ENCODE results near the gene OR6A2. TPM values are rescaled to one million over a fixed set of nuclear protein-coding genes. Genes with fewer than 3 reads are reported as not detected.
A peak's percentile ranks its signal among the peaks of the same experiment; 100 is the strongest.

The OR6A2 gene
- total and polyA plus RNA-seq, 2 donors (not counting 3 experiments of a cell fraction or from before 2014, with no cell fraction given): 0.06 to 0.27 TPM

DNA sequence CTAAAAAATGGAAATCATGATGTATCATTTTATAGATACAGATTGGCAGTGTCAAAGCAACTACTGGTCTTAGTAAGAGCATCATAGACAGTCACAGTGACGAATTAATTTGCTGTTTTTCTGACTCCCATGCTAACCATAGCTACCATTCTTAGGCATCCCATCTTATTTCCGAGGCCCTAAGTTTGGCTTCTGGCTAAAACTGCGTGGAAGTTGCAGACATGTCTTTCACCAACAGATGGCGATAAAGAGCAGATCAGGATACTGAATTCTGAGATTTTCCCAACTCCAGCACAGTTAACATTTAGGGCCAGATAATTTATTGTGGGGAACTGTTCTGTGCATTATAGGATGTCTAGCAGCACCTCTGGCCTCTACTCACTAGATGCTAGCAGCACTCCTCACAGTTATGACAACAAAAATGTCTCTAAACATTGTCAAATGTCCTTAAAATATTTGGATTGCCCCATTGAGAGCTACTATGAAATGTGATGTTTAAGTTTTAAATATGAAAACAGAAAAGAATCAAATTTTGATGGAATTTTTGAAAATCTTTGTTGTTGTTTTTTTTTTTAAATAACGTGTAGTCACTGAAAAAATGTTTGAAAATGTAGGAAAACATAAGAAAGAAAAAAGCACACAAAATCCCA, 44.1 kb downstream of the OR6A2 start:
- peak; percentile 58 for DNase-seq (ENCODE audit: low read depth, low spot score)
- peak; percentile 96 for FAIRE-seq
- CTCF ChIA-PET: interaction anchor here (0.6 to 12.2 kb wide), 43 partner anchors 13 to 819 kb away, joined by 3 to 391 read pairs (median 4); partner anchors contain the start of genes APBB1, ARFIP2 and TIMM10B
- H3K4me1 ChIP-seq (ENCODE audit: control insufficient read depth, extremely low read depth, insufficient read depth, low read length): no peaks in the 10 kb centered on the region
- H3K79me2 ChIP-seq (ENCODE audit: control insufficient read depth, insufficient read depth, low read length): no peaks in the 10 kb centered on the region
- no peak overlapping the region for H3K4me3 ChIP-seq (replicated peaks in 1 of 3; ENCODE audit: insufficient read depth in 1 of 3, low read depth in 1 of 3, low read length in 3 of 3)
- H3K4me2 ChIP-seq (ENCODE audit: insufficient read depth, low read length): no peak overlapping the region
- TF ChIP-seq CTCF (IDR thresholded peaks at IDR 0.05; ENCODE audit: extremely low read depth in 1 of 2, insufficient read depth in 1 of 2, low read depth in 1 of 2, low read length in 2 of 2) (peak; percentile 76 to 80), JUN (IDR thresholded peaks at IDR 0.05; ENCODE audit: borderline replicate concordance, insufficient read depth, insufficient read length, low read depth) (no peak)
- dilution Hi-C loops (cut with MboI; ENCODE audit: extremely low pct_ligation_motif_present, low sequenced_read_pairs): no loop called here
- POLR2A ChIA-PET: no interaction called here
- H3K36me3 ChIP-seq (ENCODE audit: control insufficient read depth in 2 of 2, extremely low read depth in 1 of 2, insufficient read depth in 2 of 2, low read length in 2 of 2): no peaks in the 10 kb centered on the region
- H3K9ac ChIP-seq (replicated peaks; ENCODE audit: extremely low read depth, insufficient read depth, low read length): no peak overlapping the region
- no peak overlapping the region for H3K27ac ChIP-seq (ENCODE audit: insufficient read depth, low read depth, low read length)
- no TSS peak for BruUV-seq (replicated peaks)
- no peaks in the 10 kb centered on the region for H3K9me1 ChIP-seq (replicated peaks; ENCODE audit: control insufficient read depth, extremely low read depth, insufficient read depth, low read length)
- intact Hi-C loops (cut with micrococcal nuclease): loop anchor here (5.0 kb wide), 1 partner anchor 138 kb away; the partner anchor contains the start of gene TPP1
- H2AFZ ChIP-seq (ENCODE audit: low read depth, low read length): no peak overlapping the region
- H4K20me1 ChIP-seq (replicated peaks; ENCODE audit: control insufficient read depth, extremely low read depth, insufficient read depth, low read length): no peaks in the 10 kb centered on the region
- H3K27me3 ChIP-seq (ENCODE audit: control insufficient read depth in 2 of 2, insufficient read depth in 2 of 2, low read length in 2 of 2): peaks cover 2 to 8% of the 10 kb centered on the region in 2 experiments
- H3K9me3 ChIP-seq (replicated peaks; ENCODE audit: control insufficient read depth, insufficient read depth, low read length): no peaks in the 10 kb centered on the region

GRCh38 chr11:6747097-6747668, 52.3 kb downstream of the OR6A2 start:
- Histone ChIP-seq H3K27ac (ENCODE audit: insufficient read depth, low read depth, low read length) (no peak overlapping the region), H3K9me1 (replicated peaks; ENCODE audit: control insufficient read depth, extremely low read depth, insufficient read depth, low read length) (no peaks in the 10 kb centered on the region), H2AFZ (ENCODE audit: low read depth, low read length) (no peak overlapping the region), H4K20me1 (replicated peaks; ENCODE audit: control insufficient read depth, extremely low read depth, insufficient read depth, low read length) (no peaks in the 10 kb centered on the region), H3K9me3 (replicated peaks; ENCODE audit: control insufficient read depth, insufficient read depth, low read length) (no peaks in the 10 kb centered on the region), H3K4me2 (ENCODE audit: insufficient read depth, low read length) (no peak overlapping the region), H3K9ac (replicated peaks; ENCODE audit: extremely low read depth, insufficient read depth, low read length) (no peak overlapping the region), H3K27me3 (ENCODE audit: control insufficient read depth in 2 of 2, insufficient read depth in 2 of 2, low read length in 2 of 2) (peaks cover 2 to 4% of the 10 kb centered on the region in 2 experiments), H3K79me2 (ENCODE audit: control insufficient read depth, insufficient read depth, low read length) (no peaks in the 10 kb centered on the region), H3K4me1 (ENCODE audit: control insufficient read depth, extremely low read depth, insufficient read depth, low read length) (peaks cover 14% of the 10 kb centered on the region), H3K36me3 (ENCODE audit: control insufficient read depth in 2 of 2, extremely low read depth in 1 of 2, insufficient read depth in 2 of 2, low read length in 2 of 2) (no peaks in the 10 kb centered on the region), H3K4me3 (replicated peaks in 1 of 3; ENCODE audit: insufficient read depth in 1 of 3, low read depth in 1 of 3, low read length in 3 of 3) (no peak overlapping the region)
- CTCF ChIA-PET: interaction anchor here (1.1 to 17.3 kb wide), 6 partner anchors 7 to 65 kb away, joined by 3 to 391 read pairs (median 6); no protein-coding TSS in a partner anchor
- POLR2A ChIA-PET: interaction anchor here (0.5 kb wide), 1 partner anchor 12 kb away, joined by 3 read pairs; no protein-coding TSS in a partner anchor
- dilution Hi-C loops (cut with MboI; ENCODE audit: extremely low pct_ligation_motif_present, low sequenced_read_pairs): no loop called here
- FAIRE-seq (no peak), DNase-seq (ENCODE audit: low read depth, low spot score) (peak; percentile 6)
- intact Hi-C loops (cut with micrococcal nuclease): no loop called here
- no peak for TF ChIP-seq POLR2A (IDR thresholded peaks at IDR 0.05; ENCODE audit: low read depth, low read length)
- no TSS peak for BruUV-seq (replicated peaks)
